Smooth muscle cell (in vitro differentiated cells): ENCODE results near the gene PAGR1. TPM values are rescaled to one million over a fixed set of nuclear protein-coding genes. Genes with fewer than 3 reads are reported as not detected.

ENCODE experiments used
- DNase-seq: peaks from one replicate; lab custom pipeline; 2025; ENCODE audit not compliant: unreplicated experiment; lab: John Stamatoyannopoulos, UW
- H2AFZ ChIP-seq: fragments of 200-600 bp; sonication (generic); 2 replicates; pipeline ENCODE4 v1.6.0; 2016; ENCODE audit warnings: antibody characterized with exemption, low read depth, mild to moderate bottlenecking
- H3F3A ChIP-seq: fragments of 200-600 bp; sonication (generic); 2 replicates; pipeline ENCODE4 v1.6.0; 2017; ENCODE audit warnings: antibody characterized with exemption, low read depth
- H3K27ac ChIP-seq: fragments of 200-600 bp; sonication (generic); 2 replicates; pipeline ENCODE4 v1.5.1; 2016; ENCODE audit warnings: low read depth, mild to moderate bottlenecking
- H3K27me3 ChIP-seq: fragments of 200-600 bp; sonication (generic); 2 replicates; pipeline ENCODE4 v1.6.1; 2016; ENCODE audit warnings: low read depth, mild to moderate bottlenecking
- H3K36me3 ChIP-seq: fragments of 200-600 bp; sonication (generic); 2 replicates; pipeline ENCODE4 v1.5.1; 2016; ENCODE audit warnings: low read depth
- H3K4me1 ChIP-seq: fragments of 200-600 bp; sonication (generic); 2 replicates; pipeline ENCODE4 v1.5.1; 2016; ENCODE audit warnings: low read depth
- H3K4me2 ChIP-seq: fragments of 200-600 bp; sonication (generic); 2 replicates; pipeline ENCODE4 v1.6.0; 2016; ENCODE audit warnings: mild to moderate bottlenecking
- H3K4me3 ChIP-seq: fragments of 200-600 bp; sonication (generic); 2 replicates; pipeline ENCODE4 v1.5.1; 2016; ENCODE audit warnings: mild to moderate bottlenecking
- H3K79me2 ChIP-seq: fragments of 200-600 bp; sonication (generic); 2 replicates; pipeline ENCODE4 v1.6.0; 2016; ENCODE audit warnings: low read depth, mild to moderate bottlenecking
- H3K9ac ChIP-seq: fragments of 200-600 bp; sonication (generic); 2 replicates; pipeline ENCODE4 v1.6.0; 2016; ENCODE audit warnings: low read depth
- H3K9me3 ChIP-seq: fragments of 200-600 bp; sonication (generic); replicated peaks from 2 replicates; pipeline ENCODE4 v1.5.1; 2016; ENCODE audit warnings: low read depth
- H4K20me1 ChIP-seq: fragments of 200-600 bp; sonication (generic); 2 replicates; pipeline ENCODE4 v1.6.0; 2016; ENCODE audit warnings: low read depth
- CTCF ChIP-seq: fragments of 200-600 bp; sonication (generic); IDR thresholded peaks from 2 replicates; pipeline ENCODE4 v1.5.1; 2017; ENCODE audit warnings: borderline replicate concordance, mild to moderate bottlenecking, antibody characterized with exemption; ENCODE audit not compliant: insufficient read depth, poor library complexity, severe bottlenecking
- WGBS: methylation state at CpG from one replicate; pipeline ENCODE4 v1.1.7; 2016; ENCODE audit warnings: low lambda C conversion rate; 5-methylcytosine and 5-hydroxymethylcytosine counted together
- polyA plus RNA-seq: library from polyadenylated mRNA; unstranded; fragments of >200 nt; fragmentation: Nextera tagmentation; extraction: Ambion mirVana; gene quantifications from 2 replicates; pipeline ENCODE4 v1.2.1, GENCODE V29; 2016
- total RNA-seq: library from RNA; depleted of rRNA; stranded (reverse); fragments of >200 nt; gene quantifications from 2 replicates; pipeline ENCODE4 v1.2.3, GENCODE V29; 2014

The PAGR1 gene
- total and polyA plus RNA-seq, 2 experiments from 2014 or later = 15.6 to 34.5 TPM

- Histone ChIP-seq H3K4me1 (peaks cover 15% of the 10 kb centered on the region), H3K4me3 (no peak overlapping the region), H4K20me1 (no peaks in the 10 kb centered on the region), H3K36me3 (no peaks in the 10 kb centered on the region), H3K9me3 (no peaks in the 10 kb centered on the region), H3K79me2 (peaks cover 15% of the 10 kb centered on the region), H3K27ac (no peak overlapping the region), H3K9ac (no peak overlapping the region), H3F3A (no peaks in the 10 kb centered on the region), H2AFZ (no peak overlapping the region), H3K27me3 (no peaks in the 10 kb centered on the region), H3K4me2 (no peak overlapping the region)
- 87% methylated on average over 9 of the region's 9 CpGs for WGBS
- TF ChIP-seq CTCF = no peak
- no peak for DNase-seq
Observed at GRCh38 chr16:29860218-29860617, 44.3 kb downstream of the PAGR1 start.

- WGBS = 3% methylated on average over 26 of the region's 27 CpGs
- peaks cover 15% of the 10 kb centered on the region for H3K4me1 ChIP-seq
- H3K36me3 ChIP-seq = no peaks in the 10 kb centered on the region
- H3K9ac ChIP-seq = peak overlapping the region; percentile 94
- H3K9me3 ChIP-seq = no peaks in the 10 kb centered on the region
- no peaks in the 10 kb centered on the region for H3F3A ChIP-seq
- H4K20me1 ChIP-seq = no peaks in the 10 kb centered on the region
- H3K79me2 ChIP-seq = peaks cover 15% of the 10 kb centered on the region
- peak overlapping the region; percentile 73 for H2AFZ ChIP-seq
- H3K27ac ChIP-seq = peak overlapping the region; percentile 90
- no peak for TF ChIP-seq CTCF
- no peaks in the 10 kb centered on the region for H3K27me3 ChIP-seq
- H3K4me2 ChIP-seq = peak overlapping the region; percentile 83
- DNase-seq = no peak
- H3K4me3 ChIP-seq = peak overlapping the region; percentile 73
Observed at GRCh38 chr16:29862383-29862883, 46.5 kb downstream of the PAGR1 start.

- H3K36me3 ChIP-seq = no peaks in the 10 kb centered on the region
- peaks cover 15% of the 10 kb centered on the region for H3K4me1 ChIP-seq
- H3K79me2 ChIP-seq = peaks cover 15% of the 10 kb centered on the region
- peak within 1 kb of the TSS; percentile 73 for H3K4me3 ChIP-seq
- DNase-seq = peak; percentile 44
- no peaks in the 10 kb centered on the region for H4K20me1 ChIP-seq
- H3K27ac ChIP-seq = peak within 1 kb of the TSS; percentile 90
- WGBS = under 1% methylated on average over 36 of the region's 57 CpGs
- no peaks in the 10 kb centered on the region for H3F3A ChIP-seq
- no peaks in the 10 kb centered on the region for H3K27me3 ChIP-seq
- peak; percentile 38 for TF ChIP-seq CTCF
- H3K9me3 ChIP-seq = no peaks in the 10 kb centered on the region
- peak within 1 kb of the TSS; percentile 83 for H3K4me2 ChIP-seq
- H2AFZ ChIP-seq = peak within 1 kb of the TSS; percentile 73
- peak within 1 kb of the TSS; percentile 94 for H3K9ac ChIP-seq
Observed at GRCh38 chr16:29862884-29863668, 47.1 kb downstream of the PAGR1 start, which contains the start of gene CDIPT. TSS of gene CDIPT (minus strand) at chr16:29863226. CDS start at chr16:29862857, 369 bp downstream.
